Measurements from ENCODE around the gene HSPB2. TPM values are rescaled to one million over a fixed set of nuclear protein-coding genes. Genes with fewer than 3 reads are reported as not detected.
A peak's percentile ranks its signal among the peaks of the same experiment; 100 is the strongest.

HSPB2 gene
- total RNA-seq, 2 donors from 2014 or later = 0.25 to 2.2 TPM

GRCh38 chr11:111936040-111936540, 23.6 kb downstream of the HSPB2 start:
- no peak for DNase-seq
- H3K4me1 ChIP-seq = no peaks in the 10 kb centered on the region
- no peaks in the 10 kb centered on the region for H3K36me3 ChIP-seq
- TF ChIP-seq CTCF (IDR thresholded peaks at IDR 0.05) = no peak
- no peak overlapping the region for H3K4me3 ChIP-seq
- H3K27me3 ChIP-seq = no peaks in the 10 kb centered on the region
- no peaks in the 10 kb centered on the region for H3K9me3 ChIP-seq
- peak overlapping the region in 1 of 2 donors; percentile 74 for H3K9ac ChIP-seq (ENCODE audit: low read depth in 2 of 2, low read length in 2 of 2)
- peak overlapping the region; percentile 59 for H3K27ac ChIP-seq
- intact Hi-C loops (cut with DNase I) = loop anchor here (10.0 kb wide), 1 partner anchor 149 kb away; the partner anchor contains the start of genes SDHD and TIMM8B

- DNase-seq = peak; percentile 46
- Histone ChIP-seq H3K27me3 (no peaks in the 10 kb centered on the region), H3K4me3 (peak overlapping the region; percentile 66), H3K9ac (ENCODE audit: low read depth in 2 of 2, low read length in 2 of 2) (peak overlapping the region; percentile 74 to 76), H3K36me3 (no peaks in the 10 kb centered on the region), H3K4me1 (no peaks in the 10 kb centered on the region), H3K27ac (peak overlapping the region; percentile 59), H3K9me3 (no peaks in the 10 kb centered on the region)
- TF ChIP-seq CTCF (IDR thresholded peaks at IDR 0.05) = no peak
- intact Hi-C loops (cut with DNase I) = loop anchor here (10.0 kb wide), 1 partner anchor 147 kb away; the partner anchor contains the start of genes SDHD and TIMM8B
These were observed 24.9 kb downstream of the HSPB2 start for GRCh38 chr11:111937461-111937769.

- intact Hi-C loops (cut with DNase I) = loop anchor here (10.0 kb wide), 1 partner anchor 147 kb away; the partner anchor contains the start of genes SDHD and TIMM8B
These were observed 25.3 kb downstream of the HSPB2 start for GRCh38 chr11:111937844-111938243.

GRCh38 chr11:111938687-111939160, 26.2 kb downstream of the HSPB2 start:
- TF ChIP-seq CTCF (IDR thresholded peaks at IDR 0.05) = no peak
- no peaks in the 10 kb centered on the region for H3K4me1 ChIP-seq
- DNase-seq = no peak
- peak overlapping the region; percentile 28 for H3K27ac ChIP-seq
- H3K4me3 ChIP-seq = no peak overlapping the region
- H3K9ac ChIP-seq (ENCODE audit: low read depth in 2 of 2, low read length in 2 of 2) = no peak overlapping the region
- no peaks in the 10 kb centered on the region for H3K36me3 ChIP-seq
- H3K9me3 ChIP-seq = no peaks in the 10 kb centered on the region
- intact Hi-C loops (cut with DNase I) = loop anchor here (10.0 kb wide), 1 partner anchor 146 kb away; the partner anchor contains the start of genes SDHD and TIMM8B
- no peaks in the 10 kb centered on the region for H3K27me3 ChIP-seq

More at GRCh38 chr11:111937844-111938243, 25.3 kb downstream of the HSPB2 start:
- H3K36me3 ChIP-seq = no peaks in the 10 kb centered on the region
- H3K9ac ChIP-seq (ENCODE audit: low read depth in 2 of 2, low read length in 2 of 2) = peak overlapping the region in 1 of 2 donors; percentile 74
- H3K27me3 ChIP-seq = no peaks in the 10 kb centered on the region
- no peak for TF ChIP-seq CTCF (IDR thresholded peaks at IDR 0.05)
- DNase-seq = no peak
- H3K4me3 ChIP-seq = no peak overlapping the region
- no peaks in the 10 kb centered on the region for H3K9me3 ChIP-seq
- no peaks in the 10 kb centered on the region for H3K4me1 ChIP-seq
- peak overlapping the region; percentile 59 for H3K27ac ChIP-seq

- intact Hi-C loops (cut with DNase I) = loop anchor here (10.0 kb wide), 1 partner anchor 145 kb away; the partner anchor contains the start of genes SDHD and TIMM8B
- TF ChIP-seq CTCF (IDR thresholded peaks at IDR 0.05) = no peak
- Histone ChIP-seq H3K36me3 (no peaks in the 10 kb centered on the region), H3K4me1 (no peaks in the 10 kb centered on the region), H3K4me3 (no peak overlapping the region), H3K9me3 (no peaks in the 10 kb centered on the region), H3K27me3 (no peaks in the 10 kb centered on the region), H3K9ac (ENCODE audit: low read depth in 2 of 2, low read length in 2 of 2) (no peak overlapping the region), H3K27ac (no peak overlapping the region)
- no peak for DNase-seq
These were observed 27.5 kb downstream of the HSPB2 start for GRCh38 chr11:111939836-111940604.

All from colonic mucosa (tissue), 4 donors.